PC-3 (cell line): ENCODE measurements around the gene CP. TPM values are rescaled to one million over a fixed set of nuclear protein-coding genes. Genes with fewer than 3 reads are reported as not detected.

Experiments used
- ATAC-seq: fragments of 200-7000 bp; cut with Tn5 transposase; 2 replicates; pipeline ENCODE4 v1.9.1; 2020; ENCODE audit warnings: mild to moderate bottlenecking, moderate library complexity
- BruUV-seq: library from RNA; stranded (reverse); fragments of 400-500 nt; replicated peaks from 2 replicates; lab custom pipeline; 2021; lab: Mats Ljungman, UMichigan
- CTCF ChIA-PET: fragments of 300-600 bp; sonication (Branson Sonifier 250); formaldehyde crosslinking; loops from one replicate; lab custom pipeline; 2022; ENCODE audit warnings: antibody characterized with exemption; lab: Charles Lee
- POLR2A ChIA-PET: fragments of 300-600 bp; sonication (Branson Sonifier 250); formaldehyde crosslinking; loops from one replicate; lab custom pipeline; 2022; ENCODE audit warnings: antibody characterized with exemption; ENCODE audit not compliant: unreplicated experiment; lab: Charles Lee
- DNase-seq: peaks from one replicate; pipeline ENCODE4 v3.0.0-alpha.2; 2015
- H2AFZ ChIP-seq: fragments of 300-600 bp; sonication (generic); 2 replicates; pipeline ENCODE4 v1.6.0; 2016; ENCODE audit warnings: antibody characterized with exemption, low read length
- H3F3A ChIP-seq: fragments of 300-600 bp; sonication (generic); one replicate; pipeline ENCODE4 v1.6.0; 2017; ENCODE audit warnings: antibody characterized with exemption, low read length, control low read depth, mild to moderate bottlenecking; ENCODE audit not compliant: unreplicated experiment
- H3K27ac ChIP-seq: fragments of 300-600 bp; sonication (generic); 2 replicates; pipeline ENCODE4 v1.5.1; 2016; ENCODE audit warnings: mild to moderate bottlenecking, low read length
- H3K27me3 ChIP-seq: fragments of 300-600 bp; sonication (generic); 2 replicates; pipeline ENCODE4 v1.6.1; 2016; ENCODE audit warnings: low read length, mixed read lengths
- H3K36me3 ChIP-seq: fragments of 300-600 bp; sonication (generic); 2 replicates; pipeline ENCODE4 v1.6.1; 2016; ENCODE audit warnings: low read depth, mixed run types, low read length, mixed read lengths
- H3K4me1 ChIP-seq: fragments of 300-600 bp; sonication (generic); 2 replicates; pipeline ENCODE4 v1.5.1; 2016; ENCODE audit warnings: low read length; ENCODE audit not compliant: insufficient read depth
- H3K4me2 ChIP-seq: fragments of 300-600 bp; sonication (generic); 2 replicates; pipeline ENCODE4 v1.6.0; 2016; ENCODE audit warnings: low read length
- H3K4me3 ChIP-seq: fragments of 300-600 bp; sonication (generic); 2 replicates; pipeline ENCODE4 v1.5.1; 2016; ENCODE audit warnings: mild to moderate bottlenecking, low read length, mixed read lengths
- H3K79me2 ChIP-seq: fragments of 300-600 bp; sonication (generic); 2 replicates; pipeline ENCODE4 v1.6.1; 2017; ENCODE audit warnings: low read length, mixed read lengths
- H3K9ac ChIP-seq: fragments of 300-600 bp; sonication (generic); 2 replicates; pipeline ENCODE4 v1.6.0; 2016; ENCODE audit warnings: mild to moderate bottlenecking, low read length
- H3K9me2 ChIP-seq: fragments of 300-600 bp; sonication (generic); replicated peaks from 2 replicates; pipeline ENCODE4 v1.6.1; 2016; ENCODE audit warnings: mixed run types, low read length, mixed read lengths
- H3K9me3 ChIP-seq: fragments of 300-600 bp; sonication (generic); 2 replicates; pipeline ENCODE4 v1.6.1; 2016; ENCODE audit warnings: low read length, mixed read lengths
- H4K20me1 ChIP-seq: fragments of 300-600 bp; sonication (generic); 2 replicates; pipeline ENCODE4 v1.6.1; 2016; ENCODE audit warnings: low read length, mixed read lengths
- CTCF ChIP-seq: fragments of 300-600 bp; sonication (generic); conservative IDR thresholded peaks from 2 replicates; pipeline ENCODE4 v1.5.1; 2017; ENCODE audit warnings: antibody characterized with exemption, low read depth, mild to moderate bottlenecking, low read length
- EZH2 ChIP-seq: fragments of 300-600 bp; sonication (generic); IDR thresholded peaks from one replicate; pipeline ENCODE4 v1.6.1; 2017; ENCODE audit warnings: antibody characterized with exemption, mild to moderate bottlenecking, low read length; ENCODE audit not compliant: unreplicated experiment
- EZH2phosphoT487 ChIP-seq: fragments of 300-600 bp; sonication (generic); IDR thresholded peaks from 2 replicates; pipeline ENCODE4 v1.6.1; 2018; ENCODE audit warnings: mild to moderate bottlenecking, antibody characterized with exemption, low read length, borderline replicate concordance
- intact Hi-C: fragments of 100-400 bp; cut with micrococcal nuclease; formaldehyde crosslinking; loops from 2 replicates; pipeline ENCODE4 v1.9.0; 2023
- total RNA-seq: library from RNA; depleted of rRNA; stranded (reverse); fragments of >200 nt; gene quantifications from 2 replicates; pipeline ENCODE4 v1.2.3, GENCODE V29; 2014

The CP gene
- total RNA-seq, 1 experiment from 2014 or later: 0.04 TPM

- H3K9ac ChIP-seq: no peak overlapping the region
- H2AFZ ChIP-seq: no peak overlapping the region
- no peaks in the 10 kb centered on the region for H3K9me3 ChIP-seq
- no peak overlapping the region for H3K4me3 ChIP-seq
- POLR2A ChIA-PET: no interaction called here
- no TSS peak for BruUV-seq
- CTCF ChIA-PET: no interaction called here
- intact Hi-C loops: no loop called here
- ATAC-seq (no peak), DNase-seq (no peak)
- H3K79me2 ChIP-seq: no peaks in the 10 kb centered on the region
- H3K27ac ChIP-seq: no peak overlapping the region
- H4K20me1 ChIP-seq: no peaks in the 10 kb centered on the region
- no peak overlapping the region for H3K4me2 ChIP-seq
- no peaks in the 10 kb centered on the region for H3K9me2 ChIP-seq
- H3K4me1 ChIP-seq: peaks cover 18% of the 10 kb centered on the region
- H3K27me3 ChIP-seq: no peaks in the 10 kb centered on the region
- TF ChIP-seq EZH2phosphoT487: no peak
- no peak for TF ChIP-seq CTCF
- TF ChIP-seq EZH2: no peak
- peaks cover 22% of the 10 kb centered on the region for H3K36me3 ChIP-seq
- H3F3A ChIP-seq: no peaks in the 10 kb centered on the region
Observed at GRCh38 chr3:149170672-149171071, 51.0 kb downstream of the CP start.

- Histone ChIP-seq H2AFZ (no peak overlapping the region), H3K9me2 (no peaks in the 10 kb centered on the region), H3K9ac (no peak overlapping the region), H3F3A (no peaks in the 10 kb centered on the region), H3K9me3 (no peaks in the 10 kb centered on the region), H3K27me3 (no peaks in the 10 kb centered on the region), H3K36me3 (peaks cover 30% of the 10 kb centered on the region), H3K27ac (no peak overlapping the region), H3K4me2 (no peak overlapping the region), H3K4me3 (no peak overlapping the region), H3K4me1 (peaks cover 11% of the 10 kb centered on the region; the same call in 1 of the 2 replicates), H4K20me1 (no peaks in the 10 kb centered on the region), H3K79me2 (no peaks in the 10 kb centered on the region)
- ChIA-PET CTCF (no interaction called here), POLR2A (no interaction called here)
- no peak for ATAC-seq
- BruUV-seq: no TSS peak
- DNase-seq: no peak
- intact Hi-C loops: no loop called here
- TF ChIP-seq EZH2phosphoT487 (no peak), CTCF (no peak)
Observed at GRCh38 chr3:149167898-149168297, 53.7 kb downstream of the CP start.

GRCh38 chr3:149163066-149163465, 58.6 kb downstream of the CP start:
- H3K27ac ChIP-seq: no peak overlapping the region
- H3K9me2 ChIP-seq: no peaks in the 10 kb centered on the region
- H3K9ac ChIP-seq: no peak overlapping the region
- H3K4me2 ChIP-seq: no peak overlapping the region
- TF ChIP-seq EZH2phosphoT487: no peak
- TF ChIP-seq CTCF: no peak
- TF ChIP-seq EZH2: no peak
- no peak for DNase-seq
- peaks cover 11% of the 10 kb centered on the region; the same call in 1 of the 2 replicates for H3K4me1 ChIP-seq
- H3K79me2 ChIP-seq: no peaks in the 10 kb centered on the region
- ATAC-seq: no peak
- no peaks in the 10 kb centered on the region for H3K9me3 ChIP-seq
- H3K4me3 ChIP-seq: no peak overlapping the region
- CTCF ChIA-PET: no interaction called here
- BruUV-seq: no TSS peak
- no peaks in the 10 kb centered on the region for H3K27me3 ChIP-seq
- H4K20me1 ChIP-seq: no peaks in the 10 kb centered on the region
- intact Hi-C loops: no loop called here
- peaks cover 20% of the 10 kb centered on the region for H3K36me3 ChIP-seq
- POLR2A ChIA-PET: no interaction called here
- no peaks in the 10 kb centered on the region for H3F3A ChIP-seq
- H2AFZ ChIP-seq: no peak overlapping the region
